GM19025 (cell line): Measurements from ENCODE around the gene F8.

Source experiments
- ATAC-seq: cut with Tn5 transposase; IDR thresholded peaks from one replicate; pipeline ENCODE4 v1.9.1; 2021; ENCODE audit warnings: mild to moderate bottlenecking, low read depth, moderate library complexity; ENCODE audit not compliant: unreplicated experiment

F8 gene

DNA sequence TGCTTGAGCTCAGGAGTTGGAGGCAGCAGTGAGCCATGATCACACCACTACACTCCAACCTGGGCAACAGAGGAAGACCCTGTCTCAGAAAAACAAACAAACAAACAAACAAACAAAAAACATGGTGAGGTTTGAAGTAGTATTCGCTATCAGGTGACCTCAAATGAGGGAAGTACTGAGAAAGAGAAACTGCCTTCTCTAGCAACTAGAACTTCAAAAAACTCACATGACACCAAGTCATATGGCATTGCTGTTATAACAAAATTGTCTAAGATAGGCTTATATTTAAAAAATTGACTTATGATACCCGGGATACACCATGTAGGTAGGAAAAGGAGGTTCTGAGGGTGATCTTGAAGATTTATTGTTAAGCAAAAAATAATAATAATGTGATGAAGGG lies 227.5 kb downstream of the F8 start:
- no peak for ATAC-seq

DNA sequence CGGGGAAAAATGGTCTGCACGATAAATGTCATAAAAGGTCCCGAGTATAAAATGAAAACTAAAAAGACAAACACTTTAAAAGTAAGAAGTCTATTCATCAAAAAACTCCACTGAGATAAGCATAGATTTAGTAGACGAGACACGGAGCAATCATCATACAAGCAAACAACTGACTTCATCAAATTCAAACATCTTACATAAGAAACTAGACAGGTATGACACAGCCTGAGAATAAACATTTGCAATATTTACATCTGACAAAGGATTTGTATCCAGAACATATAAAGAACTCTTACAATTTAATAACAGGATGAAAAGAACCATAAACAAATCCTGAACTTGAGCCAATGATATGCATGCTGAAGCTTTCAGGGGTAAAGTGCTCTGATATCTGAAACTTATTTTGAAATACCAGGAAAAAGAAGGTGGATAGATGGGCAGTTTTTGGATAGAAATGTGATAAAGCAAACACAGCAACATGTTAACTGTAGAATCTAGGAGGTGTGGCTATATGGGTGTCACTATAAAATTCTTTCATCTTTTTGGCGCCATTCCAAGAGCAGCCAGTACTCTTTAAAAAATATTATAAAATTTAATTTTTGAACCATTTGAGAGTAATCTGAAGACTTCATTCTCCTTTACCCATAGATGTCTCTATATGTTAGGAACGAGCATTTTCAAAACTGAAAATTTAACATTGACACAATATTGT lies 229.3 kb downstream of the F8 start:
- no peak for ATAC-seq

DNA sequence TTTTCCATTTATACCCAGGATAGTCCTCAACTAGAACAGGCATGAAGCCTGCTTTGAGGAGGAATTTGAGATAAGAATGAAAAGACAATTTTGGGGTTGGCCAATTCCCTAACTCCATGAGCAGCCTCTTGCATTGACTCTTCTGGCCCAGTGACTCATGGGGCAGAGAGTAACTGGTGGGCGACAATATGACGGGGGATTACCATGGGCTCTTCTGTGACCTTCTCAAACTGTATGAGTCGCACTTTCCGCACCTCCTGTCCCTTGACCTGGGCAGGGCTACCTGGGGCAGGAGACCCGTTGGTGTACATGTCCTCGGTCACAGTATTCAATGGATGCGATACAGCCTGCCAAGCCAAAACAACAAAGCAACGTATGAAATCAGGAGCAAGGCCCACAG lies 230.6 kb downstream of the F8 start:
- no peak for ATAC-seq

DNA sequence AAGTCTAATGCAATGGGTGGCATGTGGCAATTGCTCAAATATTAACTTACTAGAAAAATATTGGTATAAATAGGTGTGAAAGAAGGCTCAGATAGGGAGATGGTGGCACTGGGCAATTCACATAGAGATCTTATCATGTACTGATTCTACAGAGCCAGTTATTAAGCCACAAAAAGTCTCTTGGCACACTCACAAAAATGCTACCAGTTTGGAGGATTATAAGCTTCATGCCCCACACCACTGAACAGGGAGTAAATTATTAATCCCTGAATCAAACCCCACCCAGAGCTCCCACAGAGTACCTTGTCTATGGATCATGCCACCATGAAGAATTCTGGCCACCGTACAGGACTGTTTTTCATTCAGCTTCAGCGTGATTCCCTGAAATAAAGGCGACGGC lies 231.1 kb downstream of the F8 start:
- ATAC-seq: no peak
